Peyer's patch (tissue), 4 donors: ENCODE results near the gene GUCY1A2.

Experiments
- CTCF ChIP-seq, 6 experiments: fragments of 450-650 bp in 4 of 6; fragments of 200-600 bp in 2 of 6; sonication (generic) in 1 of 6; IDR thresholded peaks; one replicate each; pipeline ENCODE4 v1.5.1; 2017 to 2019; ENCODE audit warnings: antibody characterized with exemption in 6 of 6, mild to moderate bottlenecking in 3 of 6, moderate library complexity in 1 of 6
- POLR2A ChIP-seq, 2 donors: fragments of 450-650 bp; IDR thresholded peaks; one replicate each; pipeline ENCODE4 v1.5.1; 2017; ENCODE audit warnings: antibody characterized with exemption in 2 of 2, mild to moderate bottlenecking in 2 of 2, moderate library complexity in 2 of 2

- TF ChIP-seq POLR2A (IDR thresholded peaks at IDR 0.05) (no peak), CTCF (IDR thresholded peaks at IDR 0.05) (no peak)
These were observed 373.5 kb downstream of the GUCY1A2 start for GRCh38 chr11:106644824-106645223.
